IMR-90 (cell line): ENCODE measurements around the gene ATRAID. TPM values are rescaled to one million over a fixed set of nuclear protein-coding genes. Genes with fewer than 3 reads are reported as not detected.

Experiments used
- ATAC-seq: fragments of 200-7000 bp; cut with Tn5 transposase; 2 replicates; pipeline ENCODE4 v1.9.1; 2020; ENCODE audit warnings: low read depth, mild to moderate bottlenecking, moderate library complexity
- BruUV-seq: library from RNA; stranded (reverse); fragments of 400-500 nt; replicated peaks from 2 replicates; lab custom pipeline; 2021; lab: Mats Ljungman, UMichigan
- CTCF ChIA-PET: fragments of 300-600 bp; formaldehyde crosslinking; extraction: SDS; loops from one replicate; lab custom pipeline; 2021; ENCODE audit warnings: antibody characterized with exemption; lab: Yijun Ruan, JAX
- POLR2A ChIA-PET: fragments of 300-600 bp; sonication (Branson Sonifier 250); formaldehyde crosslinking; loops from one replicate; lab custom pipeline; 2022; ENCODE audit warnings: antibody characterized with exemption; ENCODE audit not compliant: unreplicated experiment; lab: Charles Lee
- DNase-seq: peaks from one replicate; pipeline ENCODE4 v3.0.0; 2013
- H2AFZ ChIP-seq: replicated peaks from 2 replicates; pipeline ENCODE3; 2013; ENCODE audit warnings: low read length, mild to moderate bottlenecking; ENCODE audit not compliant: poor library complexity
- H2AK5ac ChIP-seq: 2 replicates; pipeline ENCODE4 v1.6.1; 2013; ENCODE audit warnings: low read depth, low read length, inconsistent platforms
- H2AK9ac ChIP-seq: replicated peaks from 2 replicates; pipeline ENCODE3; 2013; ENCODE audit warnings: mild to moderate bottlenecking, low read depth, low read length, moderate library complexity; ENCODE audit not compliant: poor library complexity
- H2BK120ac ChIP-seq: 2 replicates; pipeline ENCODE4 v1.6.1; 2013; ENCODE audit warnings: low read depth, low read length, inconsistent platforms
- H2BK15ac ChIP-seq: 3 replicates; pipeline ENCODE4 v1.6.1; 2013; ENCODE audit warnings: low read depth, low read length, inconsistent platforms
- H2BK20ac ChIP-seq: 2 replicates; pipeline ENCODE4 v1.6.1; 2013; ENCODE audit warnings: low read depth, mild to moderate bottlenecking, inconsistent platforms, low read length, moderate library complexity
- H2BK5ac ChIP-seq: 2 replicates; pipeline ENCODE4 v1.6.1; 2013; ENCODE audit warnings: mild to moderate bottlenecking, low read depth, low read length, inconsistent platforms; ENCODE audit not compliant: poor library complexity, severe bottlenecking
- H3K14ac ChIP-seq: replicated peaks from 2 replicates; pipeline ENCODE4 v1.6.1; 2013; ENCODE audit warnings: low read depth, low read length, inconsistent platforms
- H3K18ac ChIP-seq: 2 replicates; pipeline ENCODE4 v1.6.1; 2013; ENCODE audit warnings: low read depth, low read length, control low read depth
- H3K23ac ChIP-seq: 2 replicates; pipeline ENCODE4 v1.6.1; 2013; ENCODE audit warnings: low read depth, low read length, inconsistent platforms
- H3K27ac ChIP-seq: 2 replicates; pipeline ENCODE4 v1.5.1; 2013; ENCODE audit warnings: mild to moderate bottlenecking, control low read depth, low read length; ENCODE audit not compliant: insufficient read depth
- H3K27me3 ChIP-seq: 2 replicates; pipeline ENCODE4 v1.6.1; 2013; ENCODE audit warnings: low read length; ENCODE audit not compliant: control insufficient read depth, insufficient read depth
- H3K36me3 ChIP-seq: 2 replicates; pipeline ENCODE4 v1.6.1; 2013; ENCODE audit warnings: low read length, mixed read lengths; ENCODE audit not compliant: control insufficient read depth, insufficient read depth
- H3K4ac ChIP-seq: 2 replicates; pipeline ENCODE4 v1.6.1; 2013; ENCODE audit warnings: low read depth, low read length, inconsistent platforms
- H3K4me1 ChIP-seq: 2 replicates; pipeline ENCODE4 v1.6.1; 2013; ENCODE audit warnings: low read length, mixed read lengths; ENCODE audit not compliant: control insufficient read depth, insufficient read depth
- H3K4me2 ChIP-seq: 2 replicates; pipeline ENCODE4 v1.6.1; 2013; ENCODE audit warnings: low read depth, mild to moderate bottlenecking, control low read depth, low read length, moderate library complexity
- H3K4me3 ChIP-seq: 2 replicates; pipeline ENCODE4 v1.5.1; 2013; ENCODE audit warnings: low read depth, mild to moderate bottlenecking, control low read depth, low read length, moderate library complexity; ENCODE audit not compliant: insufficient read depth
- H3K56ac ChIP-seq: 2 replicates; pipeline ENCODE4 v1.6.1; 2013; ENCODE audit warnings: low read length, inconsistent platforms; ENCODE audit not compliant: insufficient read depth; ENCODE audit errors: extremely low read depth
- H3K79me1 ChIP-seq, 2 experiments: 2 replicates each; pipeline ENCODE4 v1.6.1; 2013; ENCODE audit warnings: low read length in 2 of 2, inconsistent platforms in 1 of 2, low read depth in 1 of 2
- H3K9ac ChIP-seq: 2 replicates; pipeline ENCODE4 v1.6.1; 2013; ENCODE audit warnings: low read depth, low read length, control low read depth
- H3K9me1 ChIP-seq: 2 replicates; pipeline ENCODE4 v1.6.1; 2013; ENCODE audit warnings: low read length, inconsistent platforms; ENCODE audit not compliant: insufficient read depth
- H3K9me3 ChIP-seq: 2 replicates; pipeline ENCODE4 v1.6.1; 2013; ENCODE audit warnings: low read length; ENCODE audit not compliant: control insufficient read depth, insufficient read depth
- H4K20me1 ChIP-seq: 2 replicates; pipeline ENCODE4 v1.6.1; 2013; ENCODE audit warnings: low read length, inconsistent platforms; ENCODE audit not compliant: insufficient read depth
- H4K5ac ChIP-seq: 2 replicates; pipeline ENCODE4 v1.6.1; 2013; ENCODE audit warnings: mild to moderate bottlenecking, low read depth, low read length, control low read depth
- H4K8ac ChIP-seq, 2 experiments: 2 replicates each; pipeline ENCODE4 v1.6.1; 2013; ENCODE audit warnings: low read depth in 2 of 2, low read length in 2 of 2, control low read depth in 1 of 2, inconsistent platforms in 1 of 2
- H4K91ac ChIP-seq: 2 replicates; pipeline ENCODE4 v1.6.1; 2013; ENCODE audit warnings: low read depth, low read length, inconsistent platforms; ENCODE audit not compliant: insufficient read depth
- BHLHE40 ChIP-seq: fragments of 150-350 bp; IDR thresholded peaks from 2 replicates; pipeline ENCODE4 v1.6.1; 2016; ENCODE audit warnings: mild to moderate bottlenecking, low read depth, low read length
- CEBPB ChIP-seq: IDR thresholded peaks from 2 replicates; pipeline ENCODE4 v1.6.1; 2012; ENCODE audit warnings: low read depth, low read length, improper control_type of control experiment
- CHD1 ChIP-seq: IDR thresholded peaks from 2 replicates; pipeline ENCODE4 v1.6.1; 2012; ENCODE audit warnings: low read depth, low read length, improper control_type of control experiment
- CTCF ChIP-seq: conservative IDR thresholded peaks from 2 replicates; pipeline ENCODE4 v1.5.1; 2012; ENCODE audit warnings: mild to moderate bottlenecking, low read depth, low read length, improper control_type of control experiment
- ELK1 ChIP-seq: fragments of 150-350 bp; IDR thresholded peaks from 2 replicates; pipeline ENCODE4 v1.6.1; 2016; ENCODE audit warnings: low read depth, mild to moderate bottlenecking, low read length, moderate library complexity, borderline replicate concordance
- FOS ChIP-seq: fragments of 150-350 bp; IDR thresholded peaks from 2 replicates; pipeline ENCODE4 v1.6.1; 2016; ENCODE audit warnings: low read depth, low read length
- MAFK ChIP-seq: IDR thresholded peaks from 2 replicates; pipeline ENCODE4 v1.6.1; 2012; ENCODE audit warnings: low read depth, low read length, improper control_type of control experiment
- MAZ ChIP-seq: IDR thresholded peaks from 2 replicates; pipeline ENCODE4 v1.6.1; 2012; ENCODE audit warnings: low read depth, mild to moderate bottlenecking, low read length, improper control_type of control experiment, moderate library complexity, borderline replicate concordance
- MXI1 ChIP-seq: IDR thresholded peaks from 2 replicates; pipeline ENCODE4 v1.6.1; 2012; ENCODE audit warnings: low read depth, mild to moderate bottlenecking, low read length, moderate library complexity, borderline replicate concordance
- NFE2L2 ChIP-seq: fragments of 150-350 bp; IDR thresholded peaks from 2 replicates; pipeline ENCODE4 v1.6.1; 2016; ENCODE audit warnings: low read depth, mild to moderate bottlenecking, low read length
- POLR2A ChIP-seq: IDR thresholded peaks from 2 replicates; pipeline ENCODE4 v1.6.1; 2012; ENCODE audit warnings: mild to moderate bottlenecking, low read depth, low read length
- RAD21 ChIP-seq: IDR thresholded peaks from 2 replicates; pipeline ENCODE4 v1.6.1; 2012; ENCODE audit warnings: low read length, improper control_type of control experiment
- RCOR1 ChIP-seq: IDR thresholded peaks from 2 replicates; pipeline ENCODE4 v1.6.1; 2012; ENCODE audit warnings: mild to moderate bottlenecking, low read length, improper control_type of control experiment; ENCODE audit not compliant: insufficient replicate concordance
- RFX5 ChIP-seq: IDR thresholded peaks from 2 replicates; pipeline ENCODE4 v1.8.0; 2012; ENCODE audit warnings: low read depth, mild to moderate bottlenecking, low read length, moderate library complexity
- SMC3 ChIP-seq: fragments of 150-350 bp; IDR thresholded peaks from 2 replicates; pipeline ENCODE4 v1.6.1; 2016; ENCODE audit warnings: low read depth, mild to moderate bottlenecking, antibody characterized with exemption, low read length, moderate library complexity
- USF2 ChIP-seq: fragments of 150-350 bp; IDR thresholded peaks from 2 replicates; pipeline ENCODE4 v1.6.1; 2017; ENCODE audit warnings: mild to moderate bottlenecking, antibody characterized with exemption, low read length, low read depth
- WGBS, 2 experiments: methylation state at CpG; one replicate each; pipeline versions ENCODE4 v1.1.5 to v1.1.7; 2013; ENCODE audit warnings: missing lambda C conversion rate in 2 of 2; ENCODE audit not compliant: insufficient read length in 1 of 2; ENCODE audit errors: extremely low coverage in 2 of 2; 5-methylcytosine and 5-hydroxymethylcytosine counted together
- dilution Hi-C: fragments of 300-500 bp; cut with HindIII; formaldehyde crosslinking; loops from one replicate; pipeline ENCODE4 v1.14.3; 2018; ENCODE audit warnings: low sequenced_read_pairs; ENCODE audit not compliant: unreplicated experiment
- in situ Hi-C: fragments of 300-500 bp; cut with MboI; formaldehyde crosslinking; loops from 3 replicates; pipeline ENCODE4 v1.14.3; 2019; ENCODE audit warnings: low sequenced_read_pairs, inconsistent platforms, mixed read lengths
- intact Hi-C: fragments of 100-400 bp; cut with micrococcal nuclease; formaldehyde crosslinking; loops from 2 replicates; pipeline ENCODE4 v1.10.0; 2022
- polyA plus RNA-seq, 3 experiments: library from polyadenylated mRNA; depleted of rRNA; stranded (reverse); fragments of >200 nt; gene quantifications; 2 replicates each; pipeline ENCODE4 v1.2.3, GENCODE V29; 2012; ENCODE audit warnings: low replicate concordance in 1 of 3
- total RNA-seq: library from RNA; depleted of rRNA; stranded (reverse); fragments of >200 nt; gene quantifications from 2 replicates; pipeline ENCODE4 v1.2.3, GENCODE V29; 2012

Gene ATRAID
- total and polyA plus RNA-seq, 2 of the 4 experiments (the other 2 are of a cell fraction): 138 to 173 TPM

- Histone ChIP-seq H3K56ac (no peak overlapping the region), H3K79me1 (no peaks in the 10 kb centered on the region), H4K5ac (no peak overlapping the region), H2AFZ (peak overlapping the region; percentile 76), H3K23ac (no peak overlapping the region), H2BK15ac (no peak overlapping the region), H4K20me1 (no peaks in the 10 kb centered on the region), H3K4ac (no peak overlapping the region), H2BK20ac (no peak overlapping the region), H3K18ac (no peak overlapping the region), H4K91ac (no peak overlapping the region), H3K4me2 (no peak overlapping the region), H2AK9ac (peak overlapping the region; percentile 28), H3K27ac (no peak overlapping the region), H3K9me1 (0 out of 2 replicates have a peak, but pooled peaks cover 2% of the 10 kb centered on the region), H3K4me1 (peaks cover 4% of the 10 kb centered on the region), H4K8ac (no peak overlapping the region), H3K9ac (no peak overlapping the region), H3K36me3 (no peaks in the 10 kb centered on the region), H3K27me3 (peaks cover 11% of the 10 kb centered on the region), H3K9me3 (no peaks in the 10 kb centered on the region), H2BK120ac (no peak overlapping the region), H2AK5ac (no peak overlapping the region), H2BK5ac (no peak overlapping the region), H3K4me3 (no peak overlapping the region), H3K14ac (no peak overlapping the region)
- TF ChIP-seq RAD21 (no peak), USF2 (no peak), MAFK (no peak), MXI1 (no peak), SMC3 (no peak), RCOR1 (no peak), CEBPB (no peak), CTCF (no peak), FOS (no peak), MAZ (no peak), ELK1 (no peak), RFX5 (no peak), NFE2L2 (no peak), CHD1 (no peak), BHLHE40 (no peak), POLR2A (no peak)
- in situ Hi-C loops (no loop called here), dilution Hi-C loops (no loop called here), intact Hi-C loops (loop anchor here (1.0 kb wide), 1 partner anchor 52 kb away; no protein-coding TSS in a partner anchor)
- DNase-seq (no peak), ATAC-seq (no peak)
- ChIA-PET POLR2A (no interaction called here), CTCF (no interaction called here)
- no CpG with 5 or more reads among the region's 13 CpGs for WGBS, 2 experiments
- BruUV-seq: no TSS peak
These were observed 39.0 kb downstream of the ATRAID start for GRCh38 chr2:27250652-27251379.
